Activated T-cell treated with anti-CD3 and anti-CD28 coated beads for 48 hours (primary cell): ENCODE data around the gene FAM177A1.
"Not testable (repeated sequence)": the region's sequence is repeated elsewhere in the genome, so short reads cannot be mapped to it uniquely, and the experiment has no call there.

ENCODE experiments used
- DNase-seq: peaks from one replicate; pipeline ENCODE4 v3.0.0-alpha.2; 2020; ENCODE audit warnings: low read depth

The FAM177A1 gene

GRCh38 chr14:35061113-35061791, 15.2 kb downstream of the FAM177A1 start:
- DNase-seq, result not testable (repeated sequence)

- not testable (repeated sequence) for DNase-seq
Measured at GRCh38 chr14:35065731-35066130, 19.7 kb downstream of the FAM177A1 start.

GRCh38 chr14:35068238-35069012, 22.4 kb downstream of the FAM177A1 start:
- DNase-seq, result no peak

GRCh38 chr14:35072226-35072625, 26.2 kb downstream of the FAM177A1 start:
- DNase-seq, result no peak

- DNase-seq, result no peak
Measured at GRCh38 chr14:35073486-35073885, 27.4 kb downstream of the FAM177A1 start.

- no peak for DNase-seq
Measured at GRCh38 chr14:35078082-35078481, 32.0 kb downstream of the FAM177A1 start.

- no peak for DNase-seq
Measured at GRCh38 chr14:35079742-35080141, 33.7 kb downstream of the FAM177A1 start.

GRCh38 chr14:35083530-35084150, 37.6 kb downstream of the FAM177A1 start:
- DNase-seq, result no peak

GRCh38 chr14:35085441-35085840, 39.4 kb downstream of the FAM177A1 start:
- no peak for DNase-seq

- DNase-seq, result no peak
Measured at GRCh38 chr14:35088514-35088913, 42.4 kb downstream of the FAM177A1 start.

- not testable (repeated sequence) for DNase-seq
Measured at GRCh38 chr14:35094645-35095044, 48.6 kb downstream of the FAM177A1 start.

- DNase-seq, result no peak
Measured at GRCh38 chr14:35107866-35108265, 61.8 kb downstream of the FAM177A1 start.

GRCh38 chr14:35112641-35113040, 66.6 kb downstream of the FAM177A1 start:
- no peak for DNase-seq

GRCh38 chr14:35113308-35113950, 67.4 kb downstream of the FAM177A1 start:
- DNase-seq, result no peak

- DNase-seq, result no peak
Measured at GRCh38 chr14:35114036-35114435, 68.0 kb downstream of the FAM177A1 start.

- no peak for DNase-seq
Measured at GRCh38 chr14:35116242-35116641, 70.2 kb downstream of the FAM177A1 start.

- no peak for DNase-seq
Measured at GRCh38 chr14:35117112-35117511, 71.0 kb downstream of the FAM177A1 start.

- DNase-seq, result no peak
Measured at GRCh38 chr14:35121026-35121886, 75.2 kb downstream of the FAM177A1 start.

GRCh38 chr14:35121887-35122695, 76.0 kb downstream of the FAM177A1 start, which contains the start of the genes PPP2R3C and PRORP:
PPP2R3C (minus strand) TSS chr14:35121990; CDS start chr14:35121959, 31 bp downstream.
PRORP (plus strand) TSS chr14:35122552; CDS start chr14:35123246, 694 bp downstream.
- peak; percentile 77 for DNase-seq

- no peak for DNase-seq
Measured at GRCh38 chr14:35122696-35123387, 76.8 kb downstream of the FAM177A1 start.
